OCI-LY7 (cell line): ENCODE data around the gene ENPP7. TPM values are rescaled to one million over a fixed set of nuclear protein-coding genes. Genes with fewer than 3 reads are reported as not detected.

ENCODE experiments used
- BruUV-seq: library from RNA; stranded (reverse); fragments of 400-500 nt; replicated peaks from 2 replicates; lab custom pipeline; 2021; lab: Mats Ljungman, UMichigan
- CTCF ChIA-PET: fragments of 300-600 bp; sonication (Branson Sonifier 250); formaldehyde crosslinking; loops from one replicate; lab custom pipeline; 2022; ENCODE audit warnings: antibody characterized with exemption; ENCODE audit not compliant: unreplicated experiment; lab: Charles Lee
- POLR2A ChIA-PET: fragments of 300-600 bp; sonication (Branson Sonifier 250); formaldehyde crosslinking; loops from one replicate; lab custom pipeline; 2022; ENCODE audit warnings: antibody characterized with exemption; lab: Charles Lee
- DNase-seq: peaks from one replicate; pipeline ENCODE4 v3.0.0-alpha.2; 2015; ENCODE audit warnings: low spot score
- H2AFZ ChIP-seq: fragments of 200-600 bp; sonication (generic), shearing (Covaris generic); 2 replicates; pipeline ENCODE4 v1.6.1; 2014; ENCODE audit warnings: mild to moderate bottlenecking, antibody characterized with exemption, low read length, moderate library complexity
- H3K27ac ChIP-seq: fragments of 200-600 bp; sonication (generic); 2 replicates; pipeline ENCODE4 v1.5.1; 2014; ENCODE audit warnings: mixed run types, low read depth, mild to moderate bottlenecking, moderate library complexity, low read length, inconsistent platforms; ENCODE audit not compliant: poor library complexity, severe bottlenecking
- H3K36me3 ChIP-seq: fragments of 200-600 bp; sonication (generic); 2 replicates; pipeline ENCODE4 v1.6.1; 2014; ENCODE audit warnings: mild to moderate bottlenecking, antibody characterized with exemption, low read length, moderate library complexity, mixed read lengths; ENCODE audit not compliant: insufficient read depth
- H3K4me1 ChIP-seq: fragments of 200-600 bp; sonication (generic); 2 replicates; pipeline ENCODE4 v1.5.1; 2014; ENCODE audit warnings: mild to moderate bottlenecking, low read length; ENCODE audit not compliant: insufficient read depth, poor library complexity, severe bottlenecking
- H3K4me2 ChIP-seq: fragments of 200-600 bp; sonication (generic); 2 replicates; pipeline ENCODE4 v1.6.1; 2014; ENCODE audit warnings: mild to moderate bottlenecking, low read length
- H3K4me3 ChIP-seq: fragments of 200-600 bp; sonication (generic); 2 replicates; pipeline ENCODE4 v1.5.1; 2014; ENCODE audit warnings: mild to moderate bottlenecking, low read depth, low read length; ENCODE audit not compliant: poor library complexity, severe bottlenecking
- H3K79me2 ChIP-seq: fragments of 200-600 bp; sonication (generic); 2 replicates; pipeline ENCODE4 v1.6.1; 2016; ENCODE audit warnings: low read depth, mild to moderate bottlenecking, low read length, moderate library complexity, mixed read lengths; ENCODE audit not compliant: insufficient read depth
- H3K9me2 ChIP-seq: fragments of 200-600 bp; sonication (generic); 2 replicates; pipeline ENCODE4 v1.6.1; 2016; ENCODE audit warnings: mild to moderate bottlenecking, low read length, mixed read lengths; ENCODE audit not compliant: insufficient read depth
- H3K9me3 ChIP-seq: fragments of 200-600 bp; sonication (generic); 2 replicates; pipeline ENCODE4 v1.6.1; 2014; ENCODE audit warnings: mild to moderate bottlenecking, mixed run types, low read length, mixed read lengths
- H4K20me1 ChIP-seq: fragments of 200-600 bp; sonication (generic); 2 replicates; pipeline ENCODE4 v1.6.1; 2014; ENCODE audit warnings: mild to moderate bottlenecking, antibody characterized with exemption, low read length, moderate library complexity, mixed read lengths; ENCODE audit not compliant: insufficient read depth
- CTCF ChIP-seq: fragments of 200-600 bp; sonication (generic); conservative IDR thresholded peaks from 2 replicates; pipeline ENCODE4 v1.5.1; 2014; ENCODE audit warnings: mild to moderate bottlenecking, antibody characterized with exemption, low read length, moderate library complexity, mixed read lengths
- EZH2phosphoT487 ChIP-seq: fragments of 200-600 bp; sonication (generic); IDR thresholded peaks from 2 replicates; pipeline ENCODE4 v1.6.1; 2018; ENCODE audit warnings: low read depth, borderline replicate concordance, mild to moderate bottlenecking, mixed run types, antibody characterized with exemption, low read length, moderate library complexity, mixed read lengths
- intact Hi-C: fragments of 100-400 bp; cut with micrococcal nuclease; formaldehyde crosslinking; loops from one replicate; pipeline ENCODE4 v1.10.0; 2022; ENCODE audit not compliant: unreplicated experiment
- total RNA-seq, 2 experiments: library from RNA; depleted of rRNA in 1 of 2; stranded (reverse); fragments of >200 nt in 1 of 2; shearing (Covaris generic) in 1 of 2; gene quantifications; 2 replicates each; pipeline ENCODE4 v1.2.3, GENCODE V29; 2014 to 2022

Gene ENPP7
- total RNA-seq, 2 experiments from 2014 or later, result 0.28 to 0.42 TPM

- peaks cover 7% of the 10 kb centered on the region for H3K4me1 ChIP-seq
- CTCF ChIA-PET, result interaction anchor here (0.6 to 1.5 kb wide), 3 partner anchors 17 to 222 kb away, joined by 3 read pairs; no protein-coding TSS in a partner anchor
- no peaks in the 10 kb centered on the region for H4K20me1 ChIP-seq
- H3K79me2 ChIP-seq, result no peaks in the 10 kb centered on the region
- H3K36me3 ChIP-seq, result no peaks in the 10 kb centered on the region
- no peaks in the 10 kb centered on the region for H3K9me2 ChIP-seq
- TF ChIP-seq CTCF (no peak), EZH2phosphoT487 (no peak)
- no peak overlapping the region for H2AFZ ChIP-seq
- intact Hi-C loops, result loop anchor here (10.0 kb wide), 1 partner anchor 1481 kb away; no protein-coding TSS in a partner anchor
- H3K27ac ChIP-seq, result no peak overlapping the region
- H3K9me3 ChIP-seq, result no peaks in the 10 kb centered on the region
- BruUV-seq, result no TSS peak
- no peak overlapping the region for H3K4me3 ChIP-seq
- H3K4me2 ChIP-seq, result no peak overlapping the region
- no peak for DNase-seq
- POLR2A ChIA-PET, result no interaction called here
Observed at GRCh38 chr17:79745641-79746105, 14.9 kb downstream of the ENPP7 start.

GRCh38 chr17:79746889-79747507, 16.3 kb downstream of the ENPP7 start:
- Histone ChIP-seq H3K27ac (no peak overlapping the region), H3K79me2 (no peaks in the 10 kb centered on the region), H3K4me3 (no peak overlapping the region), H4K20me1 (no peaks in the 10 kb centered on the region), H3K4me2 (no peak overlapping the region), H3K9me3 (no peaks in the 10 kb centered on the region), H3K4me1 (peaks cover 7% of the 10 kb centered on the region), H2AFZ (no peak overlapping the region), H3K9me2 (no peaks in the 10 kb centered on the region), H3K36me3 (no peaks in the 10 kb centered on the region)
- intact Hi-C loops, result loop anchor here (10.0 kb wide), 1 partner anchor 1482 kb away; no protein-coding TSS in a partner anchor
- POLR2A ChIA-PET, result no interaction called here
- CTCF ChIA-PET, result no interaction called here
- BruUV-seq, result no TSS peak
- DNase-seq, result no peak
- no peak for TF ChIP-seq EZH2phosphoT487
- TF ChIP-seq CTCF, result no peak
